ENCODE measurements around the gene UVRAG. TPM values are rescaled to one million over a fixed set of nuclear protein-coding genes. Genes with fewer than 3 reads are reported as not detected.

Gene UVRAG
- total RNA-seq, 1 donor: 28.2 TPM

DNA sequence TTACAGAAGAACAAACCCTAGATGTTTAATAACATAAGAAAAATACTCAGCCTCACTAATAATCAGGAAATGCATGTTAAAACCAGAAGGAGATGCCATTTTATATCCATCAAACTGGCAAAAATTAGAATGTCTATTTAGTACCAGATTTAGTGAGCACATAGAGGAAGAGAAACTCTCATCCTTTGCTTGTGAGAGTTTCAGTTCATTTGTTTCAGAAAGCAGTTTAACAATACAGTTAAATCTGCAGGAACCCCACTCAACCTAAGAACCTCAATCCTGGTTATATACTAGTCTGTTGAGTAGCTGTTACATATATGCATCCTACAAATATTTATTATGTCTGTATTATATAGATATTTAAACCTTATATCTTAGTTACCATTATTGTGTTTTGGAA is 218.7 kb downstream of the UVRAG start:
- no peaks in the 10 kb centered on the region for H3K9me3 ChIP-seq (ENCODE audit: low read depth, low read length)
- no peak overlapping the region for H2AFZ ChIP-seq (ENCODE audit: low read length)
- H3K27me3 ChIP-seq (ENCODE audit: insufficient read depth, low read length): no peaks in the 10 kb centered on the region
- H3K4me2 ChIP-seq (ENCODE audit: insufficient read depth, low read length): no peak overlapping the region
- peaks cover 26% of the 10 kb centered on the region for H3K4me1 ChIP-seq (ENCODE audit: insufficient read depth, low read length)
- no peak overlapping the region for H3K4me3 ChIP-seq (ENCODE audit: insufficient read depth, low read length)
- no peaks in the 10 kb centered on the region for H3K36me3 ChIP-seq (ENCODE audit: insufficient read depth, low read length)
- no peak overlapping the region for H3K27ac ChIP-seq (ENCODE audit: low read depth, low read length)
- TF ChIP-seq, protein P1, sequence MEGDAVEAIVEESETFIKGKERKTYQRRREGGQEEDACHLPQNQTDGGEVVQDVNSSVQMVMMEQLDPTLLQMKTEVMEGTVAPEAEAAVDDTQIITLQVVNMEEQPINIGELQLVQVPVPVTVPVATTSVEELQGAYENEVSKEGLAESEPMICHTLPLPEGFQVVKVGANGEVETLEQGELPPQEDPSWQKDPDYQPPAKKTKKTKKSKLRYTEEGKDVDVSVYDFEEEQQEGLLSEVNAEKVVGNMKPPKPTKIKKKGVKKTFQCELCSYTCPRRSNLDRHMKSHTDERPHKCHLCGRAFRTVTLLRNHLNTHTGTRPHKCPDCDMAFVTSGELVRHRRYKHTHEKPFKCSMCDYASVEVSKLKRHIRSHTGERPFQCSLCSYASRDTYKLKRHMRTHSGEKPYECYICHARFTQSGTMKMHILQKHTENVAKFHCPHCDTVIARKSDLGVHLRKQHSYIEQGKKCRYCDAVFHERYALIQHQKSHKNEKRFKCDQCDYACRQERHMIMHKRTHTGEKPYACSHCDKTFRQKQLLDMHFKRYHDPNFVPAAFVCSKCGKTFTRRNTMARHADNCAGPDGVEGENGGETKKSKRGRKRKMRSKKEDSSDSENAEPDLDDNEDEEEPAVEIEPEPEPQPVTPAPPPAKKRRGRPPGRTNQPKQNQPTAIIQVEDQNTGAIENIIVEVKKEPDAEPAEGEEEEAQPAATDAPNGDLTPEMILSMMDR (IDR thresholded peaks at IDR 0.05; ENCODE audit: extremely low read depth, low read depth, low read length): no peak
- H4K20me1 ChIP-seq (ENCODE audit: insufficient read depth, low read length): no peaks in the 10 kb centered on the region
- no peak for DNase-seq (ENCODE audit: insufficient read length, low spot score, missing footprints)
- no peaks in the 10 kb centered on the region for H3K79me2 ChIP-seq (ENCODE audit: insufficient read depth, low read length)

DNA sequence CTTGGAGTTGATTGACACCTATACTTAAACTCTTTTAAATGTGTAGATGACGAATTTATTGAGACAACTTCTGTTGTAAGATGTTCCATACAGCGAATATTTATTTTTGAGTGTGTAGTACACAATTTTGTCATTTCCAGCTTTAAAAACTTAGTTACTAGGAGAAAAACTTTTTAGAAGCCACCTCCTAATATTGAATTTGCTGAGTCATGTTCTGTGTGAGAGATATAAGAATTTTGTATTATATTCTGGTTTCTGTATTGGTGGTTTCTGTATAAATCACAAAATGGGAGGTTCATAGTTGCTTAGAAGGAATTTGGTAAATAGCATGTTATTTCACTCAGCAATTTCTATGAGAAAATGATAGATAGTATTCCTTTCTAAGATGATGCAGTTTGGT is 220.0 kb downstream of the UVRAG start:
- Histone ChIP-seq H4K20me1 (ENCODE audit: insufficient read depth, low read length) (no peaks in the 10 kb centered on the region), H3K4me2 (ENCODE audit: insufficient read depth, low read length) (no peak overlapping the region), H3K4me3 (ENCODE audit: insufficient read depth, low read length) (no peak overlapping the region), H2AFZ (ENCODE audit: low read length) (no peak overlapping the region), H3K79me2 (ENCODE audit: insufficient read depth, low read length) (no peaks in the 10 kb centered on the region), H3K4me1 (ENCODE audit: insufficient read depth, low read length) (peaks cover 20% of the 10 kb centered on the region), H3K27me3 (ENCODE audit: insufficient read depth, low read length) (no peaks in the 10 kb centered on the region), H3K9me3 (ENCODE audit: low read depth, low read length) (no peaks in the 10 kb centered on the region), H3K36me3 (ENCODE audit: insufficient read depth, low read length) (no peaks in the 10 kb centered on the region), H3K27ac (ENCODE audit: low read depth, low read length) (no peak overlapping the region)
- DNase-seq (ENCODE audit: insufficient read length, low spot score, missing footprints): no peak
- TF ChIP-seq, protein P1 (IDR thresholded peaks at IDR 0.05; ENCODE audit: extremely low read depth, low read depth, low read length): no peak

DNA sequence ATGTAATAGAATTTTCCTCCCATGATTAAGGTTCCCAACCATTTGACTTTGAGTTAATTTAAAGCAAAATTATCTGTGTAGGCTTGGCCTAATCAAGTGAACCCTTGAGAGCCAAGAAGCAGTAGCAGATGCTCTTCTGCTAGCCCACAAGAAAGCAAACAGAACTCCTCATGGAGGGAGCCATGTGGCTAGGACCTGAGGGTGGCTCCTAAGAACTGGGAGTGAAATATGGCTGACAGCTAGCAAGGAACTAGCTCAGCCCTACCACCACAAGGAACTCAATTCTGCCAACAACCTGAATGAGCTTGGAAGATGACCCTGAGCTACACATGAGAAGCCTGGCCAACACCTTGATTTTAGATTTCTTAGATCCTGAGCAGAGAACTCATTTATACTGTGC is 223.6 kb downstream of the UVRAG start:
- Histone ChIP-seq H3K79me2 (ENCODE audit: insufficient read depth, low read length) (no peaks in the 10 kb centered on the region), H3K4me2 (ENCODE audit: insufficient read depth, low read length) (no peak overlapping the region), H3K36me3 (ENCODE audit: insufficient read depth, low read length) (no peaks in the 10 kb centered on the region), H3K4me1 (ENCODE audit: insufficient read depth, low read length) (peaks cover 4% of the 10 kb centered on the region), H4K20me1 (ENCODE audit: insufficient read depth, low read length) (no peaks in the 10 kb centered on the region), H3K4me3 (ENCODE audit: insufficient read depth, low read length) (no peak overlapping the region), H3K27ac (ENCODE audit: low read depth, low read length) (no peak overlapping the region), H3K27me3 (ENCODE audit: insufficient read depth, low read length) (no peaks in the 10 kb centered on the region), H3K9me3 (ENCODE audit: low read depth, low read length) (no peaks in the 10 kb centered on the region), H2AFZ (ENCODE audit: low read length) (no peak overlapping the region)
- no peak for DNase-seq (ENCODE audit: insufficient read length, low spot score, missing footprints)
- TF ChIP-seq, protein P1 (IDR thresholded peaks at IDR 0.05; ENCODE audit: extremely low read depth, low read depth, low read length): no peak

DNA sequence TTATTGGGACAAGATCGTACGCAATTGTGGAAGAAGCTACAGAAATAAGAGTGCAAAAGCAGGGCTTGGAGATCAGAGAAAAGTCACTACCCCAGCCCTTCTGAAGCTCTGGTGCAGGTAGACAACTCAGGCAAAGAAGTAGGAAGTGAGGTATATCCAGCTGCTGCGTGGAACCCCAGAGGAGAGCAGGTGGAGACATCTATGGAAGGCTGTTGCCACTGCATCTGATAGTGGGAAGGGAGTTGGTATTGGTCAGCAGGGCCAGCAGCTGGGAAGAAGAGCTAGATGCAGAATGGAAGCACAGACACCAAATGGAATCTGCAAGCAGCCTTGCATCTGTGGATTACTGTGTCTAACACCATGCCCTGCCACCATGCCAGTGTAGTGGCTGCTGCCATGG is 226.2 kb downstream of the UVRAG start:
- Histone ChIP-seq H3K9me3 (ENCODE audit: low read depth, low read length) (no peaks in the 10 kb centered on the region), H3K4me3 (ENCODE audit: insufficient read depth, low read length) (no peak overlapping the region), H3K27me3 (ENCODE audit: insufficient read depth, low read length) (no peaks in the 10 kb centered on the region), H2AFZ (ENCODE audit: low read length) (no peak overlapping the region), H3K79me2 (ENCODE audit: insufficient read depth, low read length) (no peaks in the 10 kb centered on the region), H3K4me1 (ENCODE audit: insufficient read depth, low read length) (peaks cover 4% of the 10 kb centered on the region), H3K4me2 (ENCODE audit: insufficient read depth, low read length) (no peak overlapping the region), H3K27ac (ENCODE audit: low read depth, low read length) (no peak overlapping the region), H4K20me1 (ENCODE audit: insufficient read depth, low read length) (no peaks in the 10 kb centered on the region), H3K36me3 (ENCODE audit: insufficient read depth, low read length) (no peaks in the 10 kb centered on the region)
- no peak for DNase-seq (ENCODE audit: insufficient read length, low spot score, missing footprints)
- TF ChIP-seq, protein P1 (IDR thresholded peaks at IDR 0.05; ENCODE audit: extremely low read depth, low read depth, low read length): no peak

All from osteoblast (primary cell).